ENCODE data around the gene SNX19.
A peak's percentile ranks its signal among the peaks of the same experiment; 100 is the strongest.

The SNX19 gene

DNA sequence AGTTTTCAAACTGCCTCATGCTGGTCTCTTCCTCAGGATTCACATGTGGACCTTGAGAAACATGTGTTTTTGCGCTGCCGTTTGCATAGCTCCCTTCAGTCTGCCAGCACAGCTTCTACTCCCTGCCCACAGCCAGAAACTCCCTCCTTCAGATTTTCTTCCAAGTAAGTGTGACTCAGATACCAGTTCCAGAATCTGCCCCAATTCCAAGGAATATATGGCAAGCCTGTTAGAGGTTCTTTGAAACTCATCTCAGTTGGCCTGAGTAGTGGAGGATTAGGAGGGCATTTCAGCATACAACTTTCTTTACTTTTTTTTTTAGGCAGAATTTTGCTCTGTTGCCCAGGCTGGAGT lies 67.1 kb downstream of the SNX19 start:
- Histone ChIP-seq H3K4me2 (peak overlapping the region; percentile 94; the same call in 1 of the 2 replicates), H3K4me1 (ENCODE audit: low read depth, poor library complexity, severe bottlenecking) (peaks cover 46% of the 10 kb centered on the region), H3K27ac (no peak overlapping the region), H3K79me2 (ENCODE audit: insufficient read depth, low read depth) (no peaks in the 10 kb centered on the region), H2AFZ (ENCODE audit: low read depth) (no peak overlapping the region), H3K36me3 (ENCODE audit: insufficient read depth) (no peaks in the 10 kb centered on the region), H3K27me3 (ENCODE audit: insufficient read depth, low read depth) (no peaks in the 10 kb centered on the region), H3K9ac (no peak overlapping the region), H4K20me1 (ENCODE audit: insufficient read depth) (no peaks in the 10 kb centered on the region), H3K4me3 (IDR thresholded peaks at IDR 0.05; ENCODE audit: insufficient read depth, low read depth, low read length) (no peak overlapping the region)
- TF ChIP-seq CTCF (conservative IDR thresholded peaks at IDR 0.05; ENCODE audit: low read depth, low read length) = no peak

GRCh38 chr11:130848361-130849214 lies 67.7 kb downstream of the SNX19 start:
- Histone ChIP-seq H3K27me3 (ENCODE audit: insufficient read depth, low read depth) (no peaks in the 10 kb centered on the region), H3K79me2 (ENCODE audit: insufficient read depth, low read depth) (no peaks in the 10 kb centered on the region), H3K4me1 (ENCODE audit: low read depth, poor library complexity, severe bottlenecking) (peaks cover 46% of the 10 kb centered on the region), H4K20me1 (ENCODE audit: insufficient read depth) (no peaks in the 10 kb centered on the region), H3K4me3 (IDR thresholded peaks at IDR 0.05; ENCODE audit: insufficient read depth, low read depth, low read length) (no peak overlapping the region), H2AFZ (ENCODE audit: low read depth) (peak overlapping the region; percentile 41; the same call in 1 of the 2 replicates), H3K9ac (no peak overlapping the region), H3K27ac (peak overlapping the region; percentile 59; the same call in 1 of the 2 replicates), H3K4me2 (peak overlapping the region; percentile 94), H3K36me3 (ENCODE audit: insufficient read depth) (no peaks in the 10 kb centered on the region)
- TF ChIP-seq CTCF (conservative IDR thresholded peaks at IDR 0.05; ENCODE audit: low read depth, low read length) = no peak

- peak overlapping the region; percentile 94 for H3K4me2 ChIP-seq
- H2AFZ ChIP-seq (ENCODE audit: low read depth) = peak overlapping the region; percentile 38; the same call in 1 of the 2 replicates
- H3K27me3 ChIP-seq (ENCODE audit: insufficient read depth, low read depth) = no peaks in the 10 kb centered on the region
- peak overlapping the region; percentile 59 for H3K27ac ChIP-seq
- no peak overlapping the region; the same call in 1 of the 2 replicates for H3K9ac ChIP-seq
- H4K20me1 ChIP-seq (ENCODE audit: insufficient read depth) = no peaks in the 10 kb centered on the region
- H3K36me3 ChIP-seq (ENCODE audit: insufficient read depth) = no peaks in the 10 kb centered on the region
- no peak overlapping the region for H3K4me3 ChIP-seq (IDR thresholded peaks at IDR 0.05; ENCODE audit: insufficient read depth, low read depth, low read length)
- H3K4me1 ChIP-seq (ENCODE audit: low read depth, poor library complexity, severe bottlenecking) = peaks cover 46% of the 10 kb centered on the region
- H3K79me2 ChIP-seq (ENCODE audit: insufficient read depth, low read depth) = no peaks in the 10 kb centered on the region
- TF ChIP-seq CTCF (conservative IDR thresholded peaks at IDR 0.05; ENCODE audit: low read depth, low read length) = no peak
These were observed 68.8 kb downstream of the SNX19 start for GRCh38 chr11:130847517-130847916.

GRCh38 chr11:130846606-130847005 lies 69.7 kb downstream of the SNX19 start:
- Histone ChIP-seq H3K27me3 (ENCODE audit: insufficient read depth, low read depth) (no peaks in the 10 kb centered on the region), H3K4me3 (IDR thresholded peaks at IDR 0.05; ENCODE audit: insufficient read depth, low read depth, low read length) (no peak overlapping the region), H2AFZ (ENCODE audit: low read depth) (peak overlapping the region; percentile 14; the same call in 1 of the 2 replicates), H4K20me1 (ENCODE audit: insufficient read depth) (no peaks in the 10 kb centered on the region), H3K4me1 (ENCODE audit: low read depth, poor library complexity, severe bottlenecking) (peaks cover 46% of the 10 kb centered on the region), H3K36me3 (ENCODE audit: insufficient read depth) (no peaks in the 10 kb centered on the region), H3K79me2 (ENCODE audit: insufficient read depth, low read depth) (no peaks in the 10 kb centered on the region), H3K9ac (no peak overlapping the region), H3K4me2 (peak overlapping the region; percentile 94), H3K27ac (peak overlapping the region; percentile 59)
- no peak for TF ChIP-seq CTCF (conservative IDR thresholded peaks at IDR 0.05; ENCODE audit: low read depth, low read length)

Data from KMS-11 (cell line).